NCI-H1048 (cell line): ENCODE data around the gene VCAM1.
"Not testable (repeated sequence)": the region's sequence is repeated elsewhere in the genome, so short reads cannot be mapped to it uniquely, and the experiment has no call there.

Source experiments
- DNase-seq: peaks from one replicate; lab custom pipeline; 2025; lab: John Stamatoyannopoulos, UW

Gene VCAM1

GRCh38 chr1:100719490-100719889 lies at the start of gene VCAM1:
VCAM1 (plus strand) TSS chr1:100719742; CDS start chr1:100719861, 119 bp downstream.
- DNase-seq, result no peak

- DNase-seq, result no peak
Measured at GRCh38 chr1:100670083-100670482, 49.5 kb upstream of the VCAM1 start.

GRCh38 chr1:100671601-100672000 lies 47.9 kb upstream of the VCAM1 start:
- no peak for DNase-seq

- DNase-seq, result no peak
Measured at GRCh38 chr1:100683448-100684349, 35.8 kb upstream of the VCAM1 start.

GRCh38 chr1:100699744-100700143 lies 19.8 kb upstream of the VCAM1 start:
- no peak for DNase-seq

GRCh38 chr1:100700586-100700985 lies 19.0 kb upstream of the VCAM1 start:
- no peak for DNase-seq

GRCh38 chr1:100703052-100703451 lies 16.5 kb upstream of the VCAM1 start:
- DNase-seq, result no peak

- DNase-seq, result no peak
Measured at GRCh38 chr1:100703716-100704115, 15.8 kb upstream of the VCAM1 start.

- no peak for DNase-seq
Measured at GRCh38 chr1:100704473-100704872, 15.1 kb upstream of the VCAM1 start.

- no peak for DNase-seq
Measured at GRCh38 chr1:100706296-100706695, 13.2 kb upstream of the VCAM1 start.

- DNase-seq, result no peak
Measured at GRCh38 chr1:100706856-100707255, 12.7 kb upstream of the VCAM1 start.

GRCh38 chr1:100708476-100709062 lies 11.0 kb upstream of the VCAM1 start:
- DNase-seq, result no peak

GRCh38 chr1:100710906-100711682 lies 8.4 kb upstream of the VCAM1 start:
- no peak for DNase-seq

GRCh38 chr1:100713027-100713426 lies 6.5 kb upstream of the VCAM1 start:
- not testable (repeated sequence) for DNase-seq

GRCh38 chr1:100713626-100714025 lies 5.9 kb upstream of the VCAM1 start:
- DNase-seq, result no peak

- DNase-seq, result no peak
Measured at GRCh38 chr1:100714599-100714998, 4.9 kb upstream of the VCAM1 start.

- no peak for DNase-seq
Measured at GRCh38 chr1:100717218-100717617, 2.3 kb upstream of the VCAM1 start.

- peak; percentile 93 for DNase-seq
Measured at GRCh38 chr1:100718581-100718980, 961 bp upstream of the VCAM1 start.

GRCh38 chr1:100720101-100720500 lies 559 bp downstream of the VCAM1 start:
- DNase-seq, result no peak

GRCh38 chr1:100720751-100721150 lies 1.2 kb downstream of the VCAM1 start:
- DNase-seq, result no peak

GRCh38 chr1:100721526-100722207 lies 2.1 kb downstream of the VCAM1 start:
- DNase-seq, result peak; percentile 8

GRCh38 chr1:100722221-100722620 lies 2.7 kb downstream of the VCAM1 start:
- no peak for DNase-seq
